ENCODE measurements around the gene DIP2A.

The DIP2A gene

DNA sequence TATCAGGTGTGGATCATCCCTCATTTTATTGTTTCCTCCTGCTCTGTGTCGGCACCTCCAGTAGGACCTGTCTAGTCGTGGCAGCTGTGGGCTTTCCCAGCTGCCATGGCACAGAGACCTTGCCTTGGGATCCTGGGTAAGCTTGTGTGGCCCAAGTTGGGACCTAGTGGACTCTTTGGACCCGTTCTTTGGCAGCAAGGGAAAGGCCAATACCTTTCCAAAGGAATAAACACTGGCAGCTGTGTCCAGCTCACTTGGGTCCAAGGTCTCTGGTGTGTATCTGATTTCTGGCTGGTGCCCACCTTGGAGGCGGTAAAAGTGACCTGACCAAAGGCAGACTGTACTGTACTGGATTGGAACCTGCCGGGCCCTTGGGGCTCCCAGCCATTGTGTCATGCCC lies 21.8 kb downstream of the DIP2A start:
- no peak for DNase-seq (ENCODE audit: low read depth in 2 of 2)

- DNase-seq (ENCODE audit: low read depth in 2 of 2): no peak
Measured at GRCh38 chr21:46482225-46482845, 23.6 kb downstream of the DIP2A start.

DNA sequence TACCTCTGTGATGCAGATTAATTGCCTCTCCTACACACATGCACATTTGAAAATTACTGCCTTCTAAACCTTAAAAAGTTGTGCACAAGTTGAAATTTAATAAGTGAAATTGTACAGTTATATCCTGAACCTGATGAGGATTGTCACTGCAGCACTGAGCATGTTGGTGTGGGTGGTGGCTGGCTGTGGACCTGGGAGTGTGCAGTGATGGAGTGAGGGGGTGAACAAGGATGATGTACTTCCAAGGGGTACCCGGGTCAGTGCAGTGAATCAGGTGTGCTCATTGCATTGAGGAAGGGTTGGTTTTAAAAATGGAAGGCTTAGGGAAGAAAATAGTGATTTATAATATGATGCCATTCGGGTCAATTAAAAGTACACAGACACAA lies 24.1 kb downstream of the DIP2A start:
- no peak for DNase-seq (ENCODE audit: low read depth in 2 of 2)

DNA sequence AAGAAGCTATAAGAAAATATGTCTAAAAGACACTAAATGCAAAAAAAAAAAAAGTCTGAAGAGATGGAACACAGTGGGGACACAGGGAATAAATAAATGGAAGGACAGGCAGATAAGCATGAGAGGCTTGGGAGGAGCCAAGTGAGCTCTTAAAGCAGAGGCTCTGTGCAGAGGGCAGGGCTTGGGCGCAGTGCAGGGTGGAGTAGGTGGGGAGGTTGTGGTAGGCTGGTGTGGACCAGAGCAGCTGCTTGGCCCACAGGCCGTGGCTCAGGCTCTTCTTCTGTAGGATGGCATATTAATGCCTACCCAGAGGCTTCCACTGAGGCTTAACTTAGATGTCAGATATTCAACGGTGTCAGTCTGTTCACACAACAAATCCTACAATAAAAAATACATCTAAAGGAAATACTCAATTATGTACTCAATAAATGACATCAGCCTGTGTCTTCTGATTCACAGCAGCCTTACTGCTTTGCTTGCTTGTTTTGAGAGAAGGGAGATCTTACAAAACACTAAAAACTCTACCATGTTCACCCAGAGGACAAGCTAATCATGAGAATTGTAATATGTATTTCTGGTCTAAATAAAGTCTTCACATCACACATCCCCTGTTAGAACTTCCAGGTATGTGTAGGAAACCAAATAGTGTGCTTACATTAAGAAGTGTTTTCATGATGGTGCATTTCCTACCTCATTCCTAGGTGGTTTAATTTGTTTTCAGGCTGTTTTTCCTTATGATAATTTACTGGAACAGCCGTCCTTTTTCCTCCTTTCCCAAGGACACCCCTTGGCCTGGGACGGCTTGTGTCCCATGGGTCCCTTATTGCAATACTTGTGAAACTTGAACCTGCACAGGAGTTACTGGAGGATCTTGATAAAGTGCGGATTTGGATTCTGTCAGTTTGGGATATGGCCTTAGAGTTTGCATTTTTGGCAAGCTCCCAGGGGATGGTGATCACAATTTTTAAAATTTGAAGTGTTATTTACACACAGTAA lies 24.9 kb downstream of the DIP2A start:
- no peak for DNase-seq (ENCODE audit: low read depth in 2 of 2)

- no peak for DNase-seq (ENCODE audit: low read depth in 2 of 2)
Measured at GRCh38 chr21:46486481-46487126, 27.9 kb downstream of the DIP2A start.

DNA sequence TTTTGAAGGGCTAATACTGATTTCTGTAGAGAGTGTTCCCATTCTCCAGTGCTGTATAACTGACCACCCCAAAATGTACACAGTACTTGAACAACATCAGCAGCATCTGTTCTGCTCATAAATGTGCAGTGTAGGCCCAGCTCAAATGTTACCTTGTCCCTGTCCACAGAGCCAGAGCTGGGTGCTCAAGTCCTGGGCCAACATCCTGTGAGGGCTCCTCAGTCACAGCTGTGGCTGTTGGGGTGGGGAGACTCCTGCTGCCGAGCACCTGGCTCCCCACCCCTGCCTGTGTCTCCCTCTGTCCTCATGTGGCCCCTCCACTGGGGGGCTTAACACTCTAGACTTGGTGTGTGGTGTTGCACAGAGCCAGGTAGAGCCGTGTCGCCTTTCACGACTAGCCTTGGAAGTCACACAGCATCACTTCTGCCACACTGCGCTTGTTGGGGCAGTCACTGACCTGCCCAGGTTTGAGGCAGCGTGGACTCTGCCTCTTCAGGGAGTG lies 30.5 kb downstream of the DIP2A start:
- no peak for DNase-seq (ENCODE audit: low read depth in 2 of 2)

GRCh38 chr21:46489800-46490199 lies 31.1 kb downstream of the DIP2A start:
- DNase-seq (ENCODE audit: low read depth in 2 of 2): no peak

DNA sequence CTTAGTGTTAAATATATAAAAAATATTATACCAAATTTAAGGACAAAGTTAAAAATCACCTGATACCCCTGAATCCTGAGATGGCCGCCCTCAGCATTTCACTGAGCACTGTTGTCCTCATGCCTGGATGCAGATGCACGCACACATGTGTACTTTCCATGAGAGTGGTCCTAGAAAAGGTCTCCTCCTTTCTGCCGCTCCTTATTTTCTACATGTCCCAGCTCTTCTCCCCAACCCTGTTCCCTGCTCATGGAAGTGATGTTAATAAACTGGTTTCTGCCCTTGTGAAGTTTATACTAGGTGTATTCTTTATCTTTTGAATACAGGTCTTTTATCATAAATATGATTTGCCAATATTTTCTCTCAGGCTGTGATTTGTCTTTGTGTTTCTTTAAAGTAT lies 32.9 kb downstream of the DIP2A start:
- DNase-seq (ENCODE audit: low read depth in 2 of 2): no peak

DNA sequence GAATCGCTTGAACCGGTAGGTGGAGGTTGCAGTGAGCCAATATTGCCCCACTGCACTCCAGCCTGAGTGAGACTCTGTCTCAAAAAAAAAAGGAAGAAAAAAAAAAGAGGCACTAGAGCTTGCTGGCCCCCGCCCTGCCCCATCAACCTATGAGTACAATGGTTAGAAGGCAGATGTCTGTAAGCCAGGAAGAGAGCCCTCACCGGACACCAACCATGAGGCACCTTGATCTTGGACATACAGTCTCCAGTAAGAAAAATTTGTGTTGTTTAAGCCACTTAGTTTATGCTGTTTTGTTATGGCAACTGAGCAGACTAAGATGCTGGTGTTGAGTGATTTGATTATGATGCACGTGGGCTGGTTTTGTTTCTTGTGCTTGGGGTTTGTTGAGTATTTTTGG lies 34.2 kb downstream of the DIP2A start:
- DNase-seq (ENCODE audit: low read depth in 2 of 2): no peak

- DNase-seq (ENCODE audit: low read depth in 2 of 2): no peak
Measured at GRCh38 chr21:46493828-46494227, 35.1 kb downstream of the DIP2A start.

GRCh38 chr21:46498335-46499050 lies 39.8 kb downstream of the DIP2A start:
- no peak for DNase-seq (ENCODE audit: low read depth in 2 of 2)

DNA sequence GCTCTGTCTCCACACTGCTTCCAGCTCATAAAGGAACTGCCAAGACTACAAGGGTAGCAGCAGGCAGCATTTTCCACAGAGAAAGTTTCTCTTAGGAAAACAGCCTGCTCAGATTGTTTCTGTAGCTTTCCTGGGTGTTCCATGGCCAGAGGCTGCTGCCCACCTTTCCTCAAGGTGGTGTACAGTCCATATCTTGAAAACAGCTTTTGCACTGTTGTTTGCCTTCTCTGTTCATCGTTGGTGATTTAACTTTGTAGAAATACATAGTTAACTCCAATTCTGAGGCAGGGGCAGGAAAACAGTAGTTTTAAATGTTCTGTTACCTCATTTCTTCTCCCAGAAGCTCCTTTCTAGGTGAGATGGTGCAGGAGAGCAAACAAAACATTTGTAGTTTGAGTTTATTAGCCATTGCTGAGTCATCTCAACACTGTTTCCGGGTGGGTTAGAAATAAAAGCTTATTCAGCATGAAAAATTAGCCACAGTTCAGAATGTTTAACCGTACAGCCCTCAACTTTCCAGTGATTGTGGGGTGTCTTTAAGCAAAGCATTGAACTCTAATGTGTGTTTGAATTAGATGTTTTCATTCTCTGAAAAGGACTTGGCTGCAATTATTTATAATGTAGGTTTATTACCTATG lies 41.7 kb downstream of the DIP2A start:
- no peak for DNase-seq (ENCODE audit: low read depth in 2 of 2)

DNA sequence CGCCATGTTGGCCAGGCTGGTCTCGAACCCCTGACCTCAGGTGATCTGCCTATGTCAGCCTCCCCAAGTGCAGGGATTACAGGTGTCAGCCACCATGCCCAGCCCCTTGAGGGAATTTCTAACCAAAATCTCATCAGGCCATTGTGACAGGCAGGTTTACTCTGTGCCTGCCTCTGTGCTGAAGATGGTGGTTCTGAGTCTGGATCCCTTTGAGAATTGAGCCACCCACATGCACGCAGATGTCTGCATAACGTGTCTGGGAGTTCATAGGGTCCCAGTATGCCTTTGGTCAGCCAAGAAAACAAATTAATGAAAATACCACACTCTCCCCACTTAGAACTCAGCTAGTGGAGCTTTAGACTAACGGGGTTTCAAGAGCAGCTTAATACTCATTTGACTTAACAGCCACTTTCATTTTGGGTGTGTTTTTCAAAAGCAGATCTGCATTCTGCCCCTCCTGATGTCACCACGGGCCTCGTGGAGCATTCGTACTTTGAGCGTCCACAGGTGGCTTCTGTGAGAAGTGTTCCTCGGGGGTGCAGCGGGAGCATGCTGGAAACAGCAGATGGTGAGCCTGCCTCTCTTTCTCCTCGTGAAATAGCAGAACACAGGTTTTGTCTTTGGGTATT lies 45.3 kb downstream of the DIP2A start:
- no peak for DNase-seq (ENCODE audit: low read depth in 2 of 2)

- DNase-seq (ENCODE audit: low read depth in 2 of 2): no peak
Measured at GRCh38 chr21:46504666-46505065, 46.0 kb downstream of the DIP2A start.

GRCh38 chr21:46507562-46507961 lies 48.9 kb downstream of the DIP2A start:
- DNase-seq (ENCODE audit: low read depth in 2 of 2): no peak

DNA sequence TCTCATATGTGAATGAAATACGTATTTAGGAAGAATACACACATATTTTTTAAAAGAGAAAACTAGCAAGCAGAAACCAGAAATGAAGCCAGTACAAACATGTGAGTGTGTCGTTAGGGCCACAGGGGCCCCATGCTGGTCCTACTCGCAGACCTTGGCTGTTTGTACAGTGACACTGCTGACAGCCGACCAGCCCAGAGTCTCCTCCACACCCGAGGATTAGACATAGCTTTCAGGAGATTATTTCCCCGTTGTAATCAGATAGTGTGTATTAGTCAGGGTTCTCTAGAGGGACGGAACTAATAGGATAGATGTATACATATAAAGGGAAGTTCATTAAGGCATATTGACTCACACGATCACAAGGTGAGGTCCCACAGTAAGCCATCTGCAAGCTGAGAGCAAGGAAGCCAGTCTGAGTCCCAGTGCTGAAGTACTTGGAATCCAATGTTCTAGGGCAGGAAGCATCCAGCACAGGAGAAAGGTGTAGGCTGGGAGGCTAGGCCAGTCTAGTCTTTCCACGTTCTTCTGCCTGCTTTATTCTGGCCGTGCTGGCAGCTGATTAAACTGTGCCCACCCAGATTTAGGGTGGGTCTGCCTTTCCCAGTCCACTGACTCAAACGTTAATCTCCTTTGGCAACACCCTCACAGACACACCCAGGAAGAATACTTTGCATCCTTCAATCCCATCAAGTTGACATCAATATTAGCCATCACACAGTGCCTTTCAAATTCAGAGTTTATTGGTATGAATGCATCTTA lies 51.2 kb downstream of the DIP2A start:
- no peak for DNase-seq (ENCODE audit: low read depth in 2 of 2)

DNA sequence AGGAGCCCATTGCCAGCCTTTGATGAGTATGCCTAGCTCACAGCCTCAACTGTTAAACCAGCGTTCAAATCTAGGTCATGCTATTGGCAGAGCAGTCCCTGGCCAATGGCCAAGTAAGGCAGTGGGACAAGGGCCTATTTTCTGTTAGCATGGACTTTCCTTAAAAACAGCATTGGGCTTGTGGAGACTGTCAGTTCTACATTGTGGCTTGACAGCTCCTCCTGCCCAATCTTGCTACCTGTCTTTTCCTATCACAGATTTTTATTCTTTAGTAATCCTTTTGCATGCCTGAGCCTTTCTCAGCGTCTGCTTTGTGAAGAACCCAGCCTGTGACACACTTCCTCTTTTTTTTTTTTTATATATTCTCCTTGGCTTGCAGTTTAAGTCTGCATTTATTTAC lies 56.4 kb downstream of the DIP2A start:
- DNase-seq (ENCODE audit: low read depth in 2 of 2): no peak

DNA sequence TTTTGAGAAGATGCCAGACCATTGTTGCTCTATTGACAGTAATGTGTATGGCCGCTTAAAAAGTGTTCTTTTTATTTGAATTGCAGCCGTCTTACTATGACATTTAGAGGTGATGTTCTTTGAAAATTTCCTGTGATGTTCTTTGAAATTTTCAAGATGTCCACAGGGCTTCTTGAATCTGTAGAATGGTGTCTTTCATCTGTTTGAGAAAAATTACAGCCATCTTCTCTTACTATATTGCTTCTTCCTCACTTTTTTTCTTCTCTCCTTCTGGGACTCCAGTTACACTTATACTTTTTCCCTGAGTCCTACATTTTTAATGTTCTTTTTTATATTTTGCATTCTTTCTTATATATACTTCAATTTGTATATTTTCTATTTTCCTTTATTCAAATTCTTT lies 57.4 kb downstream of the DIP2A start:
- no peak for DNase-seq (ENCODE audit: low read depth in 2 of 2)

DNA sequence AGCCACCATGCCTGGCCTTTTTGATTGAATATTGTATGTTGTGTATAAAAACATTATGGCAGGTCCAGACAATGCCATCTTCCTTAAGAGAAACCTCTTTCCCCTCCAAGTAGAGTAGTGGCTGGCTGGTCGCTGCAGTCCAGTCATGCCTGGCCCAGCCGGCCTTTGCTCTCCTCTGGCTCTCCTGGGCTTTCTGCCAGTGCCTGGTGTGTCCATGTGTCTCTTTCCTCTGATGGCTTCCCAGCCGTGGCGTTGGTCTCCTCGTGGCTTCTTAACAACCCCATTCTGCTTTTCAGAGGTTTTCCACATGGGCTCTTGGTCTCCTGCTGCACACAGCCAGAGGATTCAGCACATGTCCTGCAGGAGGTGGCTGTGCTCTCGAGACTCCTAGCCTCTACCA lies 58.7 kb downstream of the DIP2A start:
- DNase-seq (ENCODE audit: low read depth in 2 of 2): no peak

DNA sequence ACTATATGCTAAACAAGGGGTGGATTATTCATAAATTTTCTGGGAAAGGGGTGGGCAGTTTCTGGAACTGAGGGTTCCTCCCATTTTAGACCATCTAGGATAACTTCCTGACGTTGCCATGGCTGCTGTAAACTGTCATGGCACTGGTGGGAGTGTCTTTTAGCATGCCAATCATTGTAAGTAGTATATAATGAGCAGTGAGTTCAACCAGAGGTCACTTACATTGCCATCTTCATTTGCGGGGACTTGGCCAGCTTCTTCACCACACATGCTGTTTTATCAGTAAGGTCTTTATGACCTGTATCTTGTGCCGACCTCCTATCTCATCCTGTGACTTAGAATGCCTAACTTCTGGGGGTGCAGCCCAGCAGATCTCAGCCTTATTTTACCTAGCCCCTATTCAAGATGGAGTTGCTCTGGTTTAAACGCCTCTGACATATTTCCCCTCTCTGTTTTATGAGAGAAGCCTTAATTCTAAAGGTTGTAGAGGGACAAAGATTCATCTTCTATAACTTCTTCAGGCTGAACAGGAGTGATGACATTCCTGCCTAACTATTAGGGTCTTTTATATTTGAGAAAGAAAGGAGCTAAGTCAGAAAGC lies 60.4 kb downstream of the DIP2A start:
- DNase-seq (ENCODE audit: low read depth in 2 of 2): no peak
